Raji (cell line): Measurements from ENCODE around the gene PRR7.

Experiments
- POLR2A ChIP-seq: IDR thresholded peaks from 2 replicates; pipeline ENCODE4 v1.6.1; 2011; ENCODE audit warnings: low read depth, low read length, control low read depth; ENCODE audit not compliant: insufficient read depth

PRR7 gene, protein sequence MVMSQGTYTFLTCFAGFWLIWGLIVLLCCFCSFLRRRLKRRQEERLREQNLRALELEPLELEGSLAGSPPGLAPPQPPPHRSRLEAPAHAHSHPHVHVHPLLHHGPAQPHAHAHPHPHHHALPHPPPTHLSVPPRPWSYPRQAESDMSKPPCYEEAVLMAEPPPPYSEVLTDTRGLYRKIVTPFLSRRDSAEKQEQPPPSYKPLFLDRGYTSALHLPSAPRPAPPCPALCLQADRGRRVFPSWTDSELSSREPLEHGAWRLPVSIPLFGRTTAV

DNA sequence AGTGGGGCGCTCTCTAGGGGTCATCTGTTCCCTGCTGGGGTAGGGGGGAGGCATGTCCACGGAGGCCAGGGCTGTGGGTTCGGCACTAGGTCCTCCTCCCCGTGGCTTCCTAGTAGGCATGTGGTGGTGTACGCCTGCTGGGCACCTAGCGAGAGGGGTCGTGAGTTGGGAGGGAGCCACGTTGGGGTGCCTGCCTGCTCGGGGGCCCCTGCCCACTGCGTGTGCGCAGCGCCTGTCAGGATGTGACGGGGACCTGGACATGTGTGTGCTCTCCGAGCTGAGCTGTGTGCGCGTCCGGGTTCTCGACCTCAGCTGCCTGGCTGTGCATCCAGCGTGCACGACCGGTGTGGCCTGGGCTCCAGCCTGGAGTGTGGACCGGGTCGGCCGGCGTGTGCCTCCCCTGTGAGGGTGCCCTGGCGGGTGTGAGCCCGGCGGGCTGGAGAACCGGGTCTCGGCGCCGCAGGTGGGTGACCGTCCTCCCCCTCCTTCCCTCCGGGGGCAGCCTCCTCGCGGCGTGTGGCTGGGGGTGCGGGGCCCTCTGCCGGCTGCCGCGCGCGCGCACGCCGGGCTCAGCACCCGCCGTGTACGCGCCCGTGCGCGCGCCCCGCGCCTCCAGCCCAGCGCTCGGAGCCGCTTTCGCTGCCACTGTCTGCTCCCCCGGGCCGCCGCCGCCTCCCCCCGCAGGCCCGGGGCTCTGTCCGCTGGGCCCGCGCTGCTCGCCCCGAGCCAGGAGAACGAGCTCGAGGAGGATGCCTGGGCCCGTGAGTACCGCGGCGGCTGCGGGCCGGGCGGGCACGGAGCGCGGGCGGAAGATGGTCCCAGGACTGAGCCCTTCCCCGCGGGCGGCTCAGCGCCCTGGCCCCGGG lies at the start of gene PRR7:
Gene PRR7, plus strand, starts transcription at position 615 of the 866 bp plus-strand sequence. CDS start 8,254 bp downstream, outside the sequence.
- peak; percentile 74 for TF ChIP-seq POLR2A

DNA sequence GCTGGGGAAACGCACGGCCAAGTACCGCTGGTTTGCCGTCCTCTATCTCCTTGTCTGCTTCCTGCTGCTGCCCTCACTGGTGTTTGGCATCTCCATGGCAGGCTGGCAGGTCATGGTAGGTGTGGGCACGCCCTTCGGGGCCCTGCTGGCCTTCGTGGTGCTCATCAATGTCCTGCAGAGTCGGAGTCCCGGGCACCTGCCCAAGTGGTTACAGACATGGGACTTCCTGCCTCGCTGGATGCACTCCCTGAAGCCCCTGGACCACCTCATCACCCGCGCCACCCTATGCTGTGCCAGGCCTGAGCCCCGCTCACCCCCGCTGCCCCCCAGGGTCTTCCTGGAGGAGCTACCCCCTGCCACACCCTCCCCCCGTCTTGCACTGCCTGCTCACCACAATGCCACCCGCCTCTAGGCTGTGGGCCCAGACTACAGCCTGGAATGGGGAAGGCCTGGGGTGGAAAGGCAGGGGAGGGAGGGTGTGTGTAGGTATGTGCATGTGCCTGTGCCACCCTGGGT lies 48.7 kb upstream of the PRR7 start:
- TF ChIP-seq POLR2A: no peak

GRCh38 chr5:177399997-177400868 lies 46.4 kb upstream of the PRR7 start, which contains the start of gene PFN3:
Gene PFN3, minus strand, starts transcription at chr5:177400661. Its CDS starts 85 bp downstream, at chr5:177400576.
- no peak for TF ChIP-seq POLR2A

DNA sequence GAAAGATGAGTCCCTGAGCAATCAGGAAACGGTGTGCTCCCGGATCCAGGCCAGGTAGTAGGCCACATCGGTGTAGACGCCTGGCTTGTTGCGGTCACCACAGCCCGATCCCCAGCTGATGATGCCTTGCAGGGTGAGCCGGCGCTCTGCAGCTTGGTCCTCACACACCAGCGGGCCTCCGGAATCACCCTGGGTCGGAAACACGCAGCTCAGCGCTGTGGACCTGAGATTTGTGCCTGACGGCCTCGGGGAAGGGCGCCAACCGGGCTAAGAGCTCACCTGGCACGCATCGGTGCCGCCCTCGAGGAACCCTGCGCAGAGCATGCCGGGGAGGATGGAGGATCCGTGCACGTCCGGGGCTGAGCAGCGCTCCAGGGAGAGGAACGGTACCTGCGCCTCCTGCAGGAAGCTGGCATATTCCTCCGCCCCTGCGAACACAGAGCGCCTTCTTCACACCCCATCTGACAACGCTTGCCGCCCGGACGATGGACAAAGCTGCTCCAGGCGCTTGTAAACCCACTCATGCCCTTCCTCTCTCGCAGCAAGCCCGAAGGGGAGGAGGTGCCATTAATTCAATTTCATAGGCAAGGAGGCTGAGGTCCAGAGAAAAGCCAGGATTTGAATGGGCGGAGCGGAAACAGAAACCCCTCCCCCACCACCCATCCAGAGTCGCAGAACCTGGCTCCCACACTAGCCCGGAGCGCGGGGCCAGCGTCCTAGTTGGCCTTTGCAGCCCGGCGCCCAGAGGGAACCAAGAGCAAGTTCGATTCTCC lies 44.2 kb upstream of the PRR7 start:
- no peak for TF ChIP-seq POLR2A

DNA sequence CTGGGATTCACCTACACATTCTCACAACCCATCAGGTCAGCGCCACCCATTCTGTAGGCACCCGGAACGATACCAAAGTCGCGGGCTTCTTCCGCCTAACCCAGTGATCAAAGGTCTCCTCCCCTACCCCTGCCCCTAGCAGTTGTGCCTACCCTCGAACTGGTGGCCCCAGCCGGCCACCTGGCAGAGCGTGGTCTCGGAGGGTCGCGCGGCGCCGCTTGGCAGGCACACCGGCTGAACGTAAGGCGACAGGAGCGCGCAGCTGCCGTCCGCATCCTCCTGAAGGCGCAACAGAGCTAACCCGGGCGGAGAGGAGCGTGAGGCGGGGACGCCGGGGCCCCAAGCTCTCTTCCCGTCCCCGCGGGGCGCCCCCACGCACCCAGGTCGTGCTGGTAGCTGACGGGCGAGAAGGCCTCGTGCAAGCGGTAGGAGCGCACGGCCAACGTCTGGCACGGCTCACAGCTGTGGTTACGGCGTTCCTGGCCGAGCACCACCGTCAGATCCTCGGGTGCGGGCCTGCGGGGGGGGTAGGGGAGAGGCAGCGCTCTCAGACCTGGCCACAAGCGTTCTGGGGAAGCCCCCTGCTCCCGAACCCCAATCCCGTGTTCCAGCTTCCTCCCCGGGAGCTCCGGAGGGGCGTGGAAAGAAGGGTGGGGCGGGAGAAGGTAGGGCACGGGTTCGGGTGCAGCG lies 43.4 kb upstream of the PRR7 start:
- TF ChIP-seq POLR2A: no peak

DNA sequence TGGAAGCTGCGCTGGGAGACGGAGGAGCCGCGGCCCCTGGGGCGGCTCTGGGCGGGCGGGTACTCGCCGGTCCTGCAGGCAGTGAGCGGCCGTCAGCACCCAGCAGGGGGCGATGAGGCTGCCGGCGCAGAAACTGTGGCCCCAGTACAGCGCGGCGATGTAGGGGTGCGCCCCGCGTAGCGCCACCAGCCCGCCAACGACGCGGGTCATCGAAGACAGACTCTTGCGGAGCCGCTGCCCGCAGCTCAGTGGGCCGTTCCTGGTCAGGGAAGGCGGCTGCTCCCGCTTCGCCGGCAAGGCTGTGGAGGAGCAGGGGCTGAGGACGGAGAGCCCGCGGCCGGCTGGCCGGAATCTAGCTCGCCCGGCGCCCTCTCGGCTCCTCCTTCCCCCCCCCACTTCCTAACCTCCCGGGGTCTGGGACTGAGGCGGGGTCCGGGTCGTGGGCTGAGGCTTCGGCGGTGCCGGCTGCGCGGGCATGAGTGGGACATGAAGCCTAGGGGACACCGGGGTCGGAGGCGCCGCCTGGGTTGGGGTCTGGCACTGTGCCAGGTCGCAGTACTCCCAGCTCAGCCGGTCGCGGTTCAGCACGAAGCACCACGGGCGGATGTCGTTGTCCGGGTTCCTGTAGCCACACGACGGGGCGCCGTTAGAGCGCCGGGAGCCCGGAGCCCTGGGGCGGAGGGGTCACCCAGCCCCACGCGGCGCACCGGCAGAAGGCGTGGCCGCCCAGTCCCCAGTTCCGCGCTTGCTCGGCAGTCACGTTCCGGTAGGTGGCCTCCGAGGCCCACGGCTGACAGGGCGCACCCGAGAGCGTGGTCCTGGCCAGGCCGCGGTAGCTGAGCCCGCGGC lies 42.6 kb upstream of the PRR7 start:
- TF ChIP-seq POLR2A: peak; percentile 48

DNA sequence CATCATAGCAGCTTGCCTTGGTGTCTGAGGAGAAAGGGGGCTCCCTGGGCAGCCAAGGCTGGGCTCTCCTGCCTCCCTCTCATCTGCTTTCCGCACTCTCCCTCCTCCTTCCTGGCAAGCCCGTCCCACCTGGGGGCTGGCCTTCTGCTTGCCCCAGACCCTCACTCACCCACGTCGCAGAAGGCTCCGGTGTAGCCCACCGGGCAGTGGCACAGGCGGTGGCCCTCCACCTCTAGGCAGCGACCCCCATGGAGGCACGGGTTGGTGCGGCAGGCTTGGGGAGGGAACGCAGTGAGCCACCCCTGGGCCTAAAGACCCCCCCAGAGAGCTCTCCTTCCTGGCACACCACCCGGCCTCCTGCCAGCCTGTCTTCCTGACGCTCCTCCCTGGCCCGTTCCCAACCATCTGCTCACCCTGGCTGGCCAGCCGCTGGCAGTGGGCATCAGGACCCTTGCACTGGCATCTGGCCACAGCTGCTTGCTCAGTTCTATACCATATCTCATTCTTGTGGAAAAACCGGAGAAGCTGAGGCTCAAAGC lies 41.9 kb upstream of the PRR7 start:
- no peak for TF ChIP-seq POLR2A

GRCh38 chr5:177405312-177405711 lies 41.3 kb upstream of the PRR7 start:
- TF ChIP-seq POLR2A: no peak

GRCh38 chr5:177405805-177406204 lies 40.8 kb upstream of the PRR7 start:
- TF ChIP-seq POLR2A: no peak

GRCh38 chr5:177409043-177409801 lies 37.4 kb upstream of the PRR7 start, which contains the start of gene F12:
Gene F12, minus strand, starts transcription at chr5:177409564. Its CDS starts 37 bp downstream, at chr5:177409527.
- no peak for TF ChIP-seq POLR2A

DNA sequence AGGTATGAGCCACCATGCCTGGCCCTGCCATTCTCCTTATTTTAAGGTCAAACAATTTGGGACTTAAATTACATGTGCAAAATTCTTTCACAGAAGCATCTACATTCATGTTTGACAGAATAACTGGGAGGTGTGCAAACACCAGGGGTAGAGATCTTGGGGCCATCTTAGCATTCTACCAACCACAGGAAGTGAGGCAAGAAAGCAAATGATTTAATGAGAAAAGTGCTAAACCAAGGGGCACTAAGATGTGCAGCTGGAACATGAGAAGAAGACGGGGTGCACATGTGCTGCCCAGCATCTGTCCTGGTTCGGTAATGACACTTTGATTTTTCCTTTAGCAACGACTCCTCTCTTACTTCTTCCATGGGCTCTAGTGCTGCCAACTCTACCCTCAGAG lies 36.0 kb upstream of the PRR7 start:
- no peak for TF ChIP-seq POLR2A
